NCI-H128 (cell line): ENCODE data around the gene ZNF490.

Experiments
- DNase-seq: peaks from one replicate; lab custom pipeline; 2025; ENCODE audit not compliant: unreplicated experiment; lab: John Stamatoyannopoulos, UW

Gene ZNF490

DNA sequence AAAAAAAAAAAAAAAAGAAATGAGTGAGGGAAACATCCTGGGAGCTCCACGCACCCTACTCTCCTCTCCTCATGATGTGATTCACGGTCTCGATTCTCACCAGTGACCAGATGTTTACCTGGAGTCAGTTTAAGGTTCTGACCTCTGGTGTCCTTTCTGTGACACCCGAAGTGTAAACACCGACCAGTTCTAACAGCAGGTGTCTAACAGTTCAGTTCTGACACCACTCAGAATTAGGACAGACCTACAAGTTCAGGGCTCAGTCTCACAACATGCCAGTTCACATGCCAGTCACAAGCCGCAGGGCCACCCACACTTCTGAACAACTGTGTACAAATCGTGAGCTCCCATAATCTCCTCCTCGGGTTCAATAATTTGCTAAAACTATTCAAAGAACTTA is 65.3 kb downstream of the ZNF490 start:
- no peak for DNase-seq

DNA sequence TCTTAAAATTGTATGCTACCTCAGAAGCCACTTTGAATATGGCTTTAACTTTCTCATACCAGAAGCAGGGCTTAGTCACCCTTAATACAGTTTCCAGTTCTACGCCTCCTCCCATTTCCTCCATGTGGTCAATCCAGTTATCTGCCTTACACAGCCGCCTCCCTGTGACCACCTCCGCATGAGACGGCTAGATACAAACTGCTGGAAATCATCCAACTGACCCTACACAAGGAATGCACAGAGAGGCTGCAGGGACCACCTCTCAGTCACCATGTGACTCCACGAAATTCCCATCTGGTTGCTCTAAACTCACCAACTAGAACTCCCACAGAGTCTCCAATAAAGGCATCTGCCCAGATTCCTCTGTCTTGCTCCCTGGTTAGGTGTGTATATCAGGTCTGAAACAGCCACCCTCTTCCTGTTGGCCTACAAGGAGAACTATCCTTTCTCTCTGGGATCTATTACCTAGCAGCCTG is 66.2 kb downstream of the ZNF490 start:
- DNase-seq = no peak

- DNase-seq = no peak
Measured at GRCh38 chr19:12543855-12544254, 66.8 kb downstream of the ZNF490 start.
